Vagina (tissue), 2 donors: ENCODE data around the gene SORCS2. TPM values are rescaled to one million over a fixed set of nuclear protein-coding genes. Genes with fewer than 3 reads are reported as not detected.

ENCODE experiments used
- DNase-seq, 2 donors: peaks; one replicate each; pipeline ENCODE4 v3.0.0-alpha.2; 2017; ENCODE audit errors: extremely low spot score in 2 of 2
- H3K27ac ChIP-seq: fragments of 200-600 bp; sonication (generic); one replicate; pipeline ENCODE4 v1.5.1; 2019
- H3K27me3 ChIP-seq: fragments of 200-600 bp; sonication (generic); one replicate; pipeline ENCODE4 v1.5.1; 2019
- H3K36me3 ChIP-seq, 2 donors: fragments of 200-600 bp; sonication (generic); one replicate each; pipeline ENCODE4 v1.5.1; 2017 to 2019
- H3K4me1 ChIP-seq: fragments of 200-600 bp; sonication (generic); one replicate; pipeline ENCODE4 v1.5.1; 2019
- H3K4me3 ChIP-seq, 2 donors: fragments of 200-600 bp; sonication (generic); 1 replicate in 1 of 2; 2 replicates in 1 of 2; pipeline ENCODE4 v1.5.1; 2016 to 2019
- H3K9me3 ChIP-seq: fragments of 200-600 bp; sonication (generic); one replicate; pipeline ENCODE4 v1.5.1; 2019
- CTCF ChIP-seq, 3 experiments: fragments of 450-650 bp in 2 of 3; fragments of 200-600 bp in 1 of 3; sonication (generic) in 1 of 3; IDR thresholded peaks; one replicate each; pipeline ENCODE4 v1.5.1; 2017 to 2019; ENCODE audit warnings: antibody characterized with exemption in 3 of 3, mild to moderate bottlenecking in 2 of 3, moderate library complexity in 2 of 3
- POLR2A ChIP-seq, 2 donors: fragments of 450-650 bp; IDR thresholded peaks; one replicate each; pipeline ENCODE4 v1.6.1; 2017; ENCODE audit warnings: antibody characterized with exemption in 2 of 2, mild to moderate bottlenecking in 2 of 2, moderate library complexity in 2 of 2
- POLR2AphosphoS5 ChIP-seq, 2 donors: sonication (generic); formaldehyde crosslinking; IDR thresholded peaks; one replicate each; pipeline ENCODE4 v1.9.0; 2017; ENCODE audit warnings: antibody characterized with exemption in 2 of 2, mild to moderate bottlenecking in 2 of 2, low read depth in 1 of 2; ENCODE audit not compliant: insufficient read depth in 1 of 2
- intact Hi-C: fragments of 100-400 bp; cut with DNase I; formaldehyde crosslinking; loops from one replicate; pipeline ENCODE4 v1.15.1; 2023
- total RNA-seq: library from RNA; depleted of rRNA; stranded (reverse); fragments of >200 nt; gene quantifications from one replicate; pipeline ENCODE4 v1.2.3, GENCODE V29; 2016

The SORCS2 gene
- total RNA-seq, 1 donor from 2014 or later = 5.4 TPM

GRCh38 chr4:7402526-7402925 lies 210.2 kb downstream of the SORCS2 start:
- no peak for DNase-seq
- H3K36me3 ChIP-seq = no peaks in the 10 kb centered on the region
- no peaks in the 10 kb centered on the region for H3K27me3 ChIP-seq
- H3K9me3 ChIP-seq = no peaks in the 10 kb centered on the region
- H3K27ac ChIP-seq = no peak overlapping the region
- intact Hi-C loops = no loop called here
- TF ChIP-seq POLR2A (IDR thresholded peaks at IDR 0.05) = no peak
- no peak for TF ChIP-seq POLR2AphosphoS5 (IDR thresholded peaks at IDR 0.05; ENCODE audit: insufficient read depth in 1 of 2, low read depth in 1 of 2)
- no peak for TF ChIP-seq CTCF (IDR thresholded peaks at IDR 0.05)
- H3K4me1 ChIP-seq = no peaks in the 10 kb centered on the region
- no peak overlapping the region for H3K4me3 ChIP-seq

GRCh38 chr4:7403001-7403400 lies 210.7 kb downstream of the SORCS2 start:
- TF ChIP-seq POLR2A (IDR thresholded peaks at IDR 0.05) = no peak
- TF ChIP-seq CTCF (IDR thresholded peaks at IDR 0.05) = no peak
- TF ChIP-seq POLR2AphosphoS5 (IDR thresholded peaks at IDR 0.05; ENCODE audit: insufficient read depth in 1 of 2, low read depth in 1 of 2) = no peak
- DNase-seq = no peak
- Histone ChIP-seq H3K27me3 (no peaks in the 10 kb centered on the region), H3K4me1 (no peaks in the 10 kb centered on the region), H3K36me3 (no peaks in the 10 kb centered on the region), H3K9me3 (no peaks in the 10 kb centered on the region), H3K4me3 (no peak overlapping the region), H3K27ac (no peak overlapping the region)
- intact Hi-C loops = no loop called here

GRCh38 chr4:7408166-7408565 lies 215.8 kb downstream of the SORCS2 start:
- H3K27me3 ChIP-seq = no peaks in the 10 kb centered on the region
- DNase-seq = no peak
- TF ChIP-seq POLR2AphosphoS5 (IDR thresholded peaks at IDR 0.05; ENCODE audit: insufficient read depth in 1 of 2, low read depth in 1 of 2) (no peak), POLR2A (IDR thresholded peaks at IDR 0.05) (no peak), CTCF (IDR thresholded peaks at IDR 0.05) (no peak)
- H3K4me3 ChIP-seq = no peak overlapping the region
- intact Hi-C loops = no loop called here
- no peaks in the 10 kb centered on the region for H3K4me1 ChIP-seq
- H3K27ac ChIP-seq = no peak overlapping the region
- no peaks in the 10 kb centered on the region for H3K9me3 ChIP-seq
- H3K36me3 ChIP-seq = no peaks in the 10 kb centered on the region

- intact Hi-C loops = no loop called here
- Histone ChIP-seq H3K27ac (no peak overlapping the region), H3K4me3 (no peak overlapping the region), H3K4me1 (no peaks in the 10 kb centered on the region), H3K36me3 (no peaks in the 10 kb centered on the region), H3K9me3 (no peaks in the 10 kb centered on the region), H3K27me3 (no peaks in the 10 kb centered on the region)
- TF ChIP-seq POLR2AphosphoS5 (IDR thresholded peaks at IDR 0.05; ENCODE audit: insufficient read depth in 1 of 2, low read depth in 1 of 2) (no peak), CTCF (IDR thresholded peaks at IDR 0.05) (no peak), POLR2A (IDR thresholded peaks at IDR 0.05) (no peak)
- DNase-seq = no peak
These were observed 218.1 kb downstream of the SORCS2 start for GRCh38 chr4:7410446-7410845.

GRCh38 chr4:7411491-7411890 lies 219.2 kb downstream of the SORCS2 start:
- no peaks in the 10 kb centered on the region for H3K36me3 ChIP-seq
- TF ChIP-seq POLR2A (IDR thresholded peaks at IDR 0.05) (no peak), CTCF (IDR thresholded peaks at IDR 0.05) (no peak)
- intact Hi-C loops = no loop called here
- no peaks in the 10 kb centered on the region for H3K4me1 ChIP-seq
- no peaks in the 10 kb centered on the region for H3K9me3 ChIP-seq
- no peak for DNase-seq
- no peaks in the 10 kb centered on the region for H3K27me3 ChIP-seq
- no peak overlapping the region for H3K27ac ChIP-seq
- no peak overlapping the region for H3K4me3 ChIP-seq
